K562 (cell line): Measurements from ENCODE around the gene DHRS13. TPM values are rescaled to one million over a fixed set of nuclear protein-coding genes. Genes with fewer than 3 reads are reported as not detected.

ENCODE experiments used
- ELF4 ChIP-seq: fragments of 450-650 bp; formaldehyde crosslinking; IDR thresholded peaks from 2 replicates; pipeline ENCODE4 v1.4.0; 2022; ENCODE audit warnings: missing genetic modification characterization
- FOS ChIP-seq: IDR thresholded peaks from 3 replicates; pipeline ENCODE4 v1.6.1; 2011; ENCODE audit not compliant: insufficient read length; ENCODE audit errors: extremely low read depth
- HNRNPLL ChIP-seq: fragments of 200-400 bp; formaldehyde crosslinking; IDR thresholded peaks from 2 replicates; pipeline ENCODE4 v1.6.1; 2017; ENCODE audit warnings: low read length, low read depth, mild to moderate bottlenecking; ENCODE audit not compliant: poor library complexity, severe bottlenecking
- LARP7 ChIP-seq: fragments of 450-650 bp; IDR thresholded peaks from 2 replicates; pipeline ENCODE4 v1.6.1; 2016
- SRSF3 ChIP-seq: fragments of 200-400 bp; formaldehyde crosslinking; IDR thresholded peaks from 2 replicates; pipeline ENCODE4 v1.6.1; 2016; ENCODE audit warnings: mild to moderate bottlenecking, low read length, moderate library complexity; ENCODE audit not compliant: insufficient read depth
- ZEB2 ChIP-seq: fragments of 450-650 bp; IDR thresholded peaks from 2 replicates; pipeline ENCODE4 v1.6.1; 2016
- ZNF197 ChIP-seq: fragments of 200-800 bp; sonication (Bioruptor generic); IDR thresholded peaks from 2 replicates; pipeline ENCODE4 v1.6.1; 2016; ENCODE audit warnings: low read depth, missing genetic modification characterization, missing compliant biosample characterization
- polyA plus RNA-seq, 8 experiments: library from polyadenylated mRNA; depleted of rRNA in 4 of 8; stranded (reverse) in 5 of 8; unstranded in 3 of 8; fragments of >200 nt; fragmentation: Nextera tagmentation in 2 of 8; fragmentation: Illumina TruSeq in 1 of 8; extraction: Ambion mirVana in 2 of 8; extraction: Trizol in 1 of 8; gene quantifications; 2 replicates each; pipeline versions ENCODE4 v1.2.1 to v1.2.3, GENCODE V29; 2011 to 2014; ENCODE audit warnings: inconsistent platforms in 1 of 8, missing spikeins in 1 of 8
- total RNA-seq, 7 experiments: library from RNA; depleted of rRNA in 6 of 7; stranded (reverse); fragments of >200 nt in 6 of 7; fragmentation: Illumina TruSeq in 2 of 7; extraction: Trizol in 2 of 7; gene quantifications; 2 replicates each; pipeline versions ENCODE4 v1.2.1 to v1.2.3, GENCODE V29; 2011 to 2021; ENCODE audit warnings: low replicate concordance in 1 of 7
- TF ChIP-seq, protein P1 (sequence below): fragments of 450-650 bp; formaldehyde crosslinking; IDR thresholded peaks from 2 replicates; pipeline ENCODE4 v1.4.0; 2020; ENCODE audit warnings: mild to moderate bottlenecking, mixed read lengths
- TF ChIP-seq, protein P2 (sequence below): fragments of 250-450 bp; sonication (Bioruptor Pico); IDR thresholded peaks from 2 replicates; pipeline ENCODE4 v1.5.0; 2020; ENCODE audit warnings: mild to moderate bottlenecking, borderline replicate concordance
- TF ChIP-seq, protein P3 (sequence below), 2 experiments: fragments of 450-650 bp; IDR thresholded peaks; 2 replicates each; pipeline ENCODE4 v1.6.1; 2016
- TF ChIP-seq, protein P4 (sequence below): fragments of 450-650 bp; conservative IDR thresholded peaks from 2 replicates; pipeline ENCODE4 v1.6.1; 2016; ENCODE audit warnings: missing genetic modification characterization, low read depth, mild to moderate bottlenecking, missing compliant biosample characterization, moderate library complexity

DHRS13 gene
- total and polyA plus RNA-seq, 9 of the 15 experiments (the other 6 are each of a cell fraction or from before 2014, with no cell fraction given): 0.32 to 52.3 (median 34.3) TPM; not detected in 1

DNA sequence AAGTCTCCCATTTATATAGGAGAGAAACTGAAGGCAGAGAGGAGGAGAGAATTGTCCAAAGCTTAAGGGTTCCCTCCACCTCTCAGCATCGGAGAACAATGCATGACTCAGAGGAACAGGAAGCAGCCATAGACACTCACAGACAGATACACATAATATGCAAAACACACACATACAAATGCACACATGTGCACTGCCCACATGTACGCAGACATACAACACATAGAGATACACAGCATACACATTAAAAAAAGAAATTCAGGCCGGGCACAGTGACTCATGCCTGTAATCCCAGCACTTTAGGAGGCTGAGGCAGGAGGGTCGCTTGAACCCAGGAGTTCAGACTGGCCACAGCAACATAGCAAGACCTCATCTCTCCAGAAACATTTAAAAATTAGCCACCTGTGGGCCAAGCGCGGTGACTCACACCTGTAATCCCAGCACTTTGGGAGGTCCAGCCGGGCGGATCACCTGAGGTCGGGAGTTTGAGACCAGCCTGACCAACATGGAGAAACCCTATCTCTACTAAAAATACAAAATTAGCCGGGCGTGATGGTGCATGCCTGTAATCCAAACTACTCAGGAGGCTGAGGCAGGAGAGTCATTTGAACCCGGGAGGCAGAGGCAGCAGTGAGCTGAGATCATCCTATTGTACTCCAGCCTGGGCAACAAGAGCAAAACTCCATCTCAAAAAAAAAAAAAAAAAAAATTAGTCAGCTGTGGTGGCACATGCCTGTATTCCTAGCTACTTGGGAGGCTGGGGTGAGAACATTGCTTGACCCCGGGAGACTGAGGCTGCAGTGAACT, 36.7 kb downstream of the DHRS13 start (continued):
- TF ChIP-seq ZEB2 (0 out of 2 replicates have a peak, but pooled peaks have one; percentile 36), HNRNPLL (no peak), SRSF3 (no peak), ZNF197 (CRISPR knock-in tag) (peak; percentile 55), LARP7 (0 out of 2 replicates have a peak, but pooled peaks have one; percentile 20), ELF4 (peak; percentile 32; the same call in 1 of the 2 replicates), FOS (no peak)
- TF ChIP-seq, protein P1, sequence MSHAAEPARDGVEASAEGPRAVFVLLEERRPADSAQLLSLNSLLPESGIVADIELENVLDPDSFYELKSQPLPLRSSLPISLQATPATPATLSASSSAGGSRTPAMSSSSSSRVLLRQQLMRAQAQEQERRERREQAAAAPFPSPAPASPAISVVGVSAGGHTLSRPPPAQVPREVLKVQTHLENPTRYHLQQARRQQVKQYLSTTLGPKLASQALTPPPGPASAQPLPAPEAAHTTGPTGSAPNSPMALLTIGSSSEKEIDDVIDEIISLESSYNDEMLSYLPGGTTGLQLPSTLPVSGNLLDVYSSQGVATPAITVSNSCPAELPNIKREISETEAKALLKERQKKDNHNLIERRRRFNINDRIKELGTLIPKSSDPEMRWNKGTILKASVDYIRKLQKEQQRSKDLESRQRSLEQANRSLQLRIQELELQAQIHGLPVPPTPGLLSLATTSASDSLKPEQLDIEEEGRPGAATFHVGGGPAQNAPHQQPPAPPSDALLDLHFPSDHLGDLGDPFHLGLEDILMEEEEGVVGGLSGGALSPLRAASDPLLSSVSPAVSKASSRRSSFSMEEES: no peak
- TF ChIP-seq, protein P2, sequence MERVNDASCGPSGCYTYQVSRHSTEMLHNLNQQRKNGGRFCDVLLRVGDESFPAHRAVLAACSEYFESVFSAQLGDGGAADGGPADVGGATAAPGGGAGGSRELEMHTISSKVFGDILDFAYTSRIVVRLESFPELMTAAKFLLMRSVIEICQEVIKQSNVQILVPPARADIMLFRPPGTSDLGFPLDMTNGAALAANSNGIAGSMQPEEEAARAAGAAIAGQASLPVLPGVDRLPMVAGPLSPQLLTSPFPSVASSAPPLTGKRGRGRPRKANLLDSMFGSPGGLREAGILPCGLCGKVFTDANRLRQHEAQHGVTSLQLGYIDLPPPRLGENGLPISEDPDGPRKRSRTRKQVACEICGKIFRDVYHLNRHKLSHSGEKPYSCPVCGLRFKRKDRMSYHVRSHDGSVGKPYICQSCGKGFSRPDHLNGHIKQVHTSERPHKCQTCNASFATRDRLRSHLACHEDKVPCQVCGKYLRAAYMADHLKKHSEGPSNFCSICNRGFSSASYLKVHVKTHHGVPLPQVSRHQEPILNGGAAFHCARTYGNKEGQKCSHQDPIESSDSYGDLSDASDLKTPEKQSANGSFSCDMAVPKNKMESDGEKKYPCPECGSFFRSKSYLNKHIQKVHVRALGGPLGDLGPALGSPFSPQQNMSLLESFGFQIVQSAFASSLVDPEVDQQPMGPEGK: 0 out of 2 replicates have a peak, but pooled peaks have one; percentile 45
- TF ChIP-seq, protein P3, sequence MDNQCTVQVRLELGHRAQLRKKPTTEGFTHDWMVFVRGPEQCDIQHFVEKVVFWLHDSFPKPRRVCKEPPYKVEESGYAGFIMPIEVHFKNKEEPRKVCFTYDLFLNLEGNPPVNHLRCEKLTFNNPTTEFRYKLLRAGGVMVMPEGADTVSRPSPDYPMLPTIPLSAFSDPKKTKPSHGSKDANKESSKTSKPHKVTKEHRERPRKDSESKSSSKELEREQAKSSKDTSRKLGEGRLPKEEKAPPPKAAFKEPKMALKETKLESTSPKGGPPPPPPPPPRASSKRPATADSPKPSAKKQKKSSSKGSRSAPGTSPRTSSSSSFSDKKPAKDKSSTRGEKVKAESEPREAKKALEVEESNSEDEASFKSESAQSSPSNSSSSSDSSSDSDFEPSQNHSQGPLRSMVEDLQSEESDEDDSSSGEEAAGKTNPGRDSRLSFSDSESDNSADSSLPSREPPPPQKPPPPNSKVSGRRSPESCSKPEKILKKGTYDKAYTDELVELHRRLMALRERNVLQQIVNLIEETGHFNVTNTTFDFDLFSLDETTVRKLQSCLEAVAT (IDR thresholded peaks at IDR 0.05): 0 out of 4 replicates have a peak, but pooled peaks of 1 of the 2 experiments have one; percentile 40
- TF ChIP-seq, protein P4, sequence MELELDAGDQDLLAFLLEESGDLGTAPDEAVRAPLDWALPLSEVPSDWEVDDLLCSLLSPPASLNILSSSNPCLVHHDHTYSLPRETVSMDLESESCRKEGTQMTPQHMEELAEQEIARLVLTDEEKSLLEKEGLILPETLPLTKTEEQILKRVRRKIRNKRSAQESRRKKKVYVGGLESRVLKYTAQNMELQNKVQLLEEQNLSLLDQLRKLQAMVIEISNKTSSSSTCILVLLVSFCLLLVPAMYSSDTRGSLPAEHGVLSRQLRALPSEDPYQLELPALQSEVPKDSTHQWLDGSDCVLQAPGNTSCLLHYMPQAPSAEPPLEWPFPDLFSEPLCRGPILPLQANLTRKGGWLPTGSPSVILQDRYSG (tag): 0 out of 2 replicates have a peak, but pooled peaks have one; percentile 3
